RPMI7951 (cell line): ENCODE data around the gene RPUSD2. TPM values are rescaled to one million over a fixed set of nuclear protein-coding genes. Genes with fewer than 3 reads are reported as not detected.

ENCODE experiments used
- DNase-seq: peaks from one replicate; pipeline ENCODE4 v3.0.0-alpha.2; 2012; ENCODE audit warnings: low read depth
- total RNA-seq: library from RNA; depleted of rRNA; stranded (reverse); fragments of >200 nt; shearing (Covaris generic); gene quantifications from 2 replicates; pipeline ENCODE4 v1.2.3, GENCODE V29; 2014; rRNA removed

RPUSD2 gene
- total RNA-seq, 1 experiment from 2014 or later = 13.2 TPM

GRCh38 chr15:40618906-40619305 lies 49.8 kb downstream of the RPUSD2 start:
- DNase-seq = no peak

DNA sequence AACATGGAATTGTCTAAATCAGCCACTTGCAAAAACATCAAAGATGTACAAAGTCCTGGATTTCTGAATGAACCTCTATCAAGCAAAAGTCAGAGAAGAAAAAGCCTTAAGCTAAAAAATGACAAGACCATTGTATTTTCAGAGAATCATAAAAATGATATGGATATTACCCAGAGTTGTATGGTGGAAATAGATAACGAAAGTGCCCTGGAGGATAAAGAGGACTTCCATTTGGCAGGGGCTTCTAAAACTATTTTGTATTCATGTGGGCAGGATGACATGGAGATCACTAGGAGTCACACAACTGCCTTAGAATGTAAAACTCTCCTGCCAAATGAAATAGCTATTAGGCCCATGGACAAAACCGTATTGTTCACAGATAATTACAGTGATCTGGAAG lies 54.3 kb downstream of the RPUSD2 start:
- no peak for DNase-seq

Other genes with a start within 250 kb of the RPUSD2 start
- 23.0 and 25.6 TPM in 2 replicates for gene INAFM2, start 245.6 kb upstream of the RPUSD2 start, total RNA-seq
- 8.1 and 8.5 TPM in 2 replicates for gene CCDC9B, start 228.4 kb upstream of the RPUSD2 start, total RNA-seq
- gene PHGR1, start 218.3 kb upstream of the RPUSD2 start, total RNA-seq = not detected in 2 replicates
- 0.24 and 0.59 TPM in 2 replicates for gene DISP2, start 211.1 kb upstream of the RPUSD2 start, total RNA-seq
- gene KNSTRN, start 186.6 kb upstream of the RPUSD2 start, total RNA-seq = 186 and 201 TPM in 2 replicates
- gene IVD, start 163.5 kb upstream of the RPUSD2 start, total RNA-seq = 21.0 and 24.5 TPM in 2 replicates
- gene BAHD1, start 128.3 kb upstream of the RPUSD2 start, total RNA-seq = 7.6 and 11.5 TPM in 2 replicates
- 27.1 and 29.3 TPM in 2 replicates for gene CHST14, start 98.3 kb upstream of the RPUSD2 start, total RNA-seq
- gene CCDC32, start 4.3 kb upstream of the RPUSD2 start, total RNA-seq = 24.8 and 53.7 TPM in 2 replicates
- gene KNL1, start 24.9 kb downstream of the RPUSD2 start, total RNA-seq = 69.5 and 90.1 TPM in 2 replicates
- gene RAD51, start 125.9 kb downstream of the RPUSD2 start, total RNA-seq = 13.8 and 15.7 TPM in 2 replicates
- 13.6 and 17.0 TPM in 2 replicates for gene RMDN3, start 186.0 kb downstream of the RPUSD2 start, total RNA-seq
- gene GCHFR, start 194.8 kb downstream of the RPUSD2 start, total RNA-seq = 4.6 and 6.1 TPM in 2 replicates
- not detected in 2 replicates for gene C15orf62, start 200.7 kb downstream of the RPUSD2 start, total RNA-seq
- 38.3 and 54.4 TPM in 2 replicates for gene ZFYVE19, start 237.8 kb downstream of the RPUSD2 start, total RNA-seq
- 36.3 and 36.9 TPM in 2 replicates for gene DNAJC17, start 238.2 kb downstream of the RPUSD2 start, total RNA-seq